GM12872 (cell line): ENCODE measurements around the gene WIPF2.

ENCODE experiments used
- TF ChIP-seq, protein P1 (sequence below): IDR thresholded peaks from 3 replicates; pipeline ENCODE4 v1.5.1; 2011; ENCODE audit warnings: low read depth, mild to moderate bottlenecking, low read length, moderate library complexity; ENCODE audit not compliant: insufficient read depth

Gene WIPF2

GRCh38 chr17:40295488-40296436, 76.7 kb downstream of the WIPF2 start:
- TF ChIP-seq, protein P1, sequence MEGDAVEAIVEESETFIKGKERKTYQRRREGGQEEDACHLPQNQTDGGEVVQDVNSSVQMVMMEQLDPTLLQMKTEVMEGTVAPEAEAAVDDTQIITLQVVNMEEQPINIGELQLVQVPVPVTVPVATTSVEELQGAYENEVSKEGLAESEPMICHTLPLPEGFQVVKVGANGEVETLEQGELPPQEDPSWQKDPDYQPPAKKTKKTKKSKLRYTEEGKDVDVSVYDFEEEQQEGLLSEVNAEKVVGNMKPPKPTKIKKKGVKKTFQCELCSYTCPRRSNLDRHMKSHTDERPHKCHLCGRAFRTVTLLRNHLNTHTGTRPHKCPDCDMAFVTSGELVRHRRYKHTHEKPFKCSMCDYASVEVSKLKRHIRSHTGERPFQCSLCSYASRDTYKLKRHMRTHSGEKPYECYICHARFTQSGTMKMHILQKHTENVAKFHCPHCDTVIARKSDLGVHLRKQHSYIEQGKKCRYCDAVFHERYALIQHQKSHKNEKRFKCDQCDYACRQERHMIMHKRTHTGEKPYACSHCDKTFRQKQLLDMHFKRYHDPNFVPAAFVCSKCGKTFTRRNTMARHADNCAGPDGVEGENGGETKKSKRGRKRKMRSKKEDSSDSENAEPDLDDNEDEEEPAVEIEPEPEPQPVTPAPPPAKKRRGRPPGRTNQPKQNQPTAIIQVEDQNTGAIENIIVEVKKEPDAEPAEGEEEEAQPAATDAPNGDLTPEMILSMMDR, result no peak

DNA sequence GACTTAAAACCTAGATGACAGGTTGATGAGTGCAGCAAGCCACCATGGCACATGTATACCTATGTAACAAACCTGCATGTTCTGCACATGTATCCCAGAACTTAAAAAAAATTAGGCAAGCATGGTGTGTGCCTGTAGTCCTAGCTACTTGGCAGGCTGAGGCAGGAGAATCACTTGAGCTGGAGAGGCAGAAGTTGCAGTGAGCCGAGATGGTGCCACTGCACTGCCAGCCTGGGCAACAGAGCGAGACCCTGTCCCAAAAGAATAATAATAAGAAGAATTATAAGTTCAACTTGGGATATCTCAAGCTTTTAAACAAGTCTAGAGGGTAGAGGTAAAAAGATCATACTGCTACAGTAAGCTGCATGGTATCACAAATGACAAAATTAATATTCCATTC, 78.4 kb downstream of the WIPF2 start:
- TF ChIP-seq, protein P1, result no peak

DNA sequence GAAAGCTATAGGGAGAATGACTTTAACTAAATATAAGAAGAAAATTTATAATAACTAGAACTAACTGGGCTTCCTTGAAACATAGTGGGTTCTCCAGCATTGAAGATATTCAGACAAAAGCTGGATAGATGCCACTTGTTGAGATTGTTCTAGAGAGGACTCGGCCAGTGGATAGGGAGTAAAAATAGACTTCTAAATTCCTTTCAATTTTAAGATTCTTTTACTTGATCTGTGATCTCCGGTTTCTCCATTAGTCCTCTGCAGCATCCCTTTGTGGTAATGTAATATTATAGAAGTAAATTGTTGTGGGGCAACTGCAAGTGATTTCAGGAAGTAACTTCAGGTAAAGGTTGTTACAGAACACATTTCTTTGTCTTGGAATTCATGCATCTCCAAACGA, 79.6 kb downstream of the WIPF2 start:
- TF ChIP-seq, protein P1, result no peak

- TF ChIP-seq, protein P1, result no peak
Measured at GRCh38 chr17:40301315-40301714, 82.2 kb downstream of the WIPF2 start.

DNA sequence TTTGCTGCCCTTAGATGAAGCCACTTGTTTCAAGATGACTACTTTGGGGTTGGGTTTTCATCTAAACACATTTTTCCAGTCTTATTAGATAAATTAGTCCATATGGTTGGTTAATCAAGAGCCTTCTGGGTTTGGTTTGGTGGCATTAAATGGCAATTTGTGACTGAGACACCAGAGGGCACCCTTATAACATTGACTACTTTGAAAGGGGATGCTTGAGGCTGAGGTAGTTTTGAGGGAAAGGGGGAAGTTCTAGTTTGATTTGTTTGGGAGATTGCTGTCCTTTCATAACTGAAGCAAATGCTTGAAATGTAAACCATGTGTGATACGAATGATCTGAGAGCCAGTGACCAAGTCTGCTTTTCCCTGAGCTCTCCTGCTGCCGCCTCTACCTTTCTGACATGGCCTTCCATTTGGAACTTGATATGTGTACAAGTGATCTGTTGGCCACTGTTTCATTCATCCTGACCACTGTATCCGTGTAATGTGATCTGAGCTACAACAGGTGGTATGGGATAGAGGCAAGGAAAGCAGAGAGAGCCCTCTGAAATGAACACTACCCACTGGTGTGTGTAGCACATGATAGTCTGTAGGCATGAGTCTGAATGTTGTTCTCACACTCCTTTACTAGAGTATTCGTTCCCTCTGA, 84.0 kb downstream of the WIPF2 start:
- TF ChIP-seq, protein P1, result peak; percentile 70

DNA sequence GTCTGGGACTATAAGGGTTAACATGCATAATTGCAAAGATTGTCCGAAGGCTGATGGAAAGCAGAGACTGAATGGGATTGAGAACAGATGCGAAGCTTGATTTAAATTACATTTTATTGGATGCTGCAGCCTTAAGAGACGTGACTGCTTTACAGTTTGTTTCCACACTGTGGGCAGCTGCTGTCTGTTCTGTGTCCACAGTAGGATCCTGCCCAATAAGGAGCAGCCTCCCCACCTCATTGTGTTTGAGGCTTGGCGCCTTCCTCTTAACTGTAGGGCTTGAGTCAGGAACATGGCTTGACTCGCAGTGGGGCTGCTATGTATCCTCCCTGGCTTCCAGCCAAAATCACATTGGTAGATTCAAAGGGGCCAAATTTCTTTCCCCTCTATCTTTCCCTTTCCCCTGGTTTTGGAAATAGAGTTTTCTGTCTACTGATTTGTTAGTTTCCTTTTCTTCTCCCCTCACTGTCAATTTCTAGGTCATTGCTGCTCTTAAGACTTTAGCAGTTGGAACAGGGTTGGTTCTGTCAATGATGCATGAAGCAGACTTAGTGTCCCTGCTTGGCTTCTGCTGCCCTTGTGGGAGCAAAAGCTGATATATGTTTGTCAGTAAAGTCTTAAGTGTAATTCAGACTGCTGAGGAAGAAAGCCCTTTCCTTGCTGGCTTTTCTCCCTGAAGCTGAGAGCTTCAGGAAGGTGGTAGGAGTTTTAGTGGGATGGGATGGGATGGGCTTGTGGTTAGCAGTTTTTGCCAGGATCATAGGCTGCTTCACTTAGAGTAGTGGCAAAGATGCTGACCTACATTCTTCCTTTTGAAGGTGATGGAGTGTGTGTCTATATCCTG, 84.8 kb downstream of the WIPF2 start:
- TF ChIP-seq, protein P1, result no peak

- TF ChIP-seq, protein P1, result no peak
Measured at GRCh38 chr17:40306395-40306794, 87.3 kb downstream of the WIPF2 start.
